ENCODE data around the gene POLR3H.

The POLR3H gene

GRCh38 chr22:41523464-41524221 lies 20.6 kb downstream of the POLR3H start:
- DNase-seq, result no peak

GRCh38 chr22:41522813-41523212 lies 21.5 kb downstream of the POLR3H start:
- DNase-seq, result no peak

- DNase-seq, result no peak
These were observed 23.1 kb downstream of the POLR3H start for GRCh38 chr22:41521126-41521525.

- DNase-seq, result no peak
These were observed 26.3 kb downstream of the POLR3H start for GRCh38 chr22:41518048-41518347.

- peak in 55 of 58 donors; percentile 27 to 87 (median 71) for DNase-seq
These were observed 26.9 kb downstream of the POLR3H start for GRCh38 chr22:41517172-41518047.

GRCh38 chr22:41516462-41516861 lies 27.8 kb downstream of the POLR3H start:
- no peak for DNase-seq

- peak in 32 of 58 donors; percentile 28 to 78 (median 46) for DNase-seq
These were observed 30.9 kb downstream of the POLR3H start for GRCh38 chr22:41513391-41513790.

GRCh38 chr22:41512421-41513194 lies 31.7 kb downstream of the POLR3H start:
- DNase-seq, result no peak

- no peak for DNase-seq
These were observed 32.7 kb downstream of the POLR3H start for GRCh38 chr22:41511521-41511968.

GRCh38 chr22:41508770-41509170 lies 35.5 kb downstream of the POLR3H start:
- DNase-seq, result peak in 57 of 58 donors; percentile 39 to 97 (median 87)

GRCh38 chr22:41507330-41508063 lies 36.8 kb downstream of the POLR3H start:
- no peak for DNase-seq

GRCh38 chr22:41505511-41506220 lies 38.6 kb downstream of the POLR3H start:
- DNase-seq, result no peak

GRCh38 chr22:41504816-41505215 lies 39.5 kb downstream of the POLR3H start:
- DNase-seq, result no peak

- DNase-seq, result peak in 23 of 58 donors; percentile 13 to 80 (median 37)
These were observed 39.9 kb downstream of the POLR3H start for GRCh38 chr22:41504397-41504796.

GRCh38 chr22:41501209-41501608 lies 43.1 kb downstream of the POLR3H start:
- peak in 9 of 58 donors; percentile 9 to 33 (median 26) for DNase-seq

GRCh38 chr22:41500303-41500702 lies 44.0 kb downstream of the POLR3H start:
- DNase-seq, result no peak

GRCh38 chr22:41499624-41500280 lies 44.5 kb downstream of the POLR3H start:
- no peak for DNase-seq

- no peak for DNase-seq
These were observed 45.9 kb downstream of the POLR3H start for GRCh38 chr22:41498303-41498835.

GRCh38 chr22:41491374-41492100 lies 52.7 kb downstream of the POLR3H start:
- DNase-seq, result peak in 1 of 58 donors; percentile 10

All from anterior cingulate cortex (tissue), 58 donors.